ENCODE measurements around the gene TEAD1. TPM values are rescaled to one million over a fixed set of nuclear protein-coding genes. Genes with fewer than 3 reads are reported as not detected.

Gene TEAD1
- polyA plus RNA-seq (2013, experiment 1 of 2), result 57.7 TPM
- 58.5 TPM for polyA plus RNA-seq (2013, experiment 2 of 2)

DNA sequence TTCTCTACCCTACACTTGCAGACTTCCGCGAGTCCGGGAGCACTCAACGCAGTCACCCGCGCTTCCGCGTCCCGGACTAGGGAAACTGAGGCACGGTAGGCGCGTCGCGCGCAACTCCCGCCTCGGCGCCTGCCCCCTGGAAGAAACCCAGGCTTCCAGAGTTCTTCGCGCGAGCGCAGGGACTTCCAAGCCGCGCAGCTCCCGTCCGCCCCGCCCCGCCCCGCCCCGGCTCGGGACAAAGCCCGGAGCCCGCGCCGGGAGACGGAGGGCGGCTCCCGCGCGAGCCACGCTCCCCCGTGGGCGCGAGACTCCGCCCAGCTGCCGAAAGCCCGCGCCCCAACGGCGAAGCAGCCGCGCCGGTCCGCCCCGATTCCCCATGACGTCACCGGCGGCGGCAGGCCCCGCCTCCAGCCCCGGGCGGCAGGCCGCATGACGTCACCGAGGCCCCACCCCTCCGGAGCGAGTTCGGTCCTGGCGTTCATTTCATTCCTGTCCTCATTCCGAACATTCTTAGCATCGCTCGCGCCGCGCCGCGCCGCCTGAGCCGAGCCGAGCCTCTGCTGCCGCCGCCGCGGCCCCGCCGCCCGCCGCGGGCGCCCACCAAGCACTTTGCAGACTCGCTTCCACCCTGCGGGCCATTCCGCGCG, at the start of gene TEAD1:
TSS of gene TEAD1 (plus strand) at position 498 of the 647 bp plus-strand sequence.
- Histone ChIP-seq H4K91ac (ENCODE audit: low read depth, low read length, poor library complexity) (no peak within 1 kb of the TSS), H3K18ac (ENCODE audit: low read length) (peak within 1 kb of the TSS; percentile 97), H2BK120ac (ENCODE audit: low read depth, low read length) (peak within 1 kb of the TSS; percentile 61), H3K4ac (ENCODE audit: low read length) (no peak within 1 kb of the TSS), H3K4me3 (ENCODE audit: low read length in 2 of 2) (peak within 1 kb of the TSS; percentile 79 to 97), H2BK15ac (ENCODE audit: low read length) (peak within 1 kb of the TSS; percentile 63), H3K9ac (ENCODE audit: low read depth, low read length, poor library complexity) (peak within 1 kb of the TSS; percentile 90), H2AFZ (ENCODE audit: low read length) (peak within 1 kb of the TSS; percentile 83), H3K27ac (replicated peaks; ENCODE audit: low read length) (peak within 1 kb of the TSS; percentile 85), H3K27me3 (ENCODE audit: control insufficient read depth in 3 of 3, insufficient read depth in 3 of 3, low read depth in 1 of 3, low read length in 3 of 3) (no peaks in the 10 kb centered on the region), H4K8ac (ENCODE audit: low read depth, low read length) (no peak within 1 kb of the TSS), H3K14ac (ENCODE audit: low read length) (peak within 1 kb of the TSS; percentile 49), H2BK5ac (ENCODE audit: low read length) (peak within 1 kb of the TSS; percentile 91), H3K79me1 (ENCODE audit: low read depth, low read length) (peaks cover 3% of the 10 kb centered on the region), H3K4me2 (ENCODE audit: insufficient read depth, low read length, poor library complexity, severe bottlenecking) (peak within 1 kb of the TSS; percentile 78), H3K23ac (ENCODE audit: low read depth, low read length, poor library complexity) (peak within 1 kb of the TSS; percentile 76), H3K36me3 (replicated peaks in 1 of 2; ENCODE audit: control insufficient read depth in 2 of 2, insufficient read depth in 2 of 2, low read length in 2 of 2) (peaks cover 0 to 16% of the 10 kb centered on the region in 2 donors), H2BK12ac (ENCODE audit: low read length) (no peak within 1 kb of the TSS), H3K9me3 (replicated peaks in 1 of 2; ENCODE audit: control insufficient read depth in 2 of 2, insufficient read depth in 1 of 2, low read depth in 1 of 2, low read length in 2 of 2) (no peaks in the 10 kb centered on the region), H2AK5ac (ENCODE audit: low read depth, low read length) (peak within 1 kb of the TSS; percentile 85), H3K4me1 (ENCODE audit: control insufficient read depth in 2 of 2, insufficient read depth in 1 of 2, low read depth in 1 of 2, low read length in 2 of 2) (peaks cover 1 to 17% of the 10 kb centered on the region in 2 donors)
- no CpG with 5 or more reads among the region's 95 CpGs for WGBS, 2 donors (ENCODE audit: extremely low coverage in 2 of 2, insufficient read length in 2 of 2, insufficient replicate concordance in 1 of 2)
- DNase-seq (ENCODE audit: low spot score), result peak; percentile 95

DNA sequence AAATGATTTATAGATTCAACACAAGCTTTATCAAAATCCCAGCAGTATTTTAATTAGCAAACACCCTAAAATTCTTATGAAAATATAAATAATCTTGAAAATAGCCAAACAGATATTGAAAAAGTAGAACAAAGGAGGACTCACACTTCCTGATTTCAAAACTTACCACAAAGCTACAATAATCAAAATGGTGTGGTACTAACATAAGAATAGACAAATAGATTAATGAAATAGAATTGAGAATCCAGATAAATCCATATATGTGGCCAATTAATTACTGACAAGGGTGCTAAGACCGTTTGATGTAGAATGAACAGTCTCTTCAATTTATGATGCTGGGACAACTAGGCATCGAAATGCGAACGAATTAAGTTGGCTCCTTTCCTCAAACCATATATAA, 49.6 kb upstream of the TEAD1 start:
- H2AFZ ChIP-seq (ENCODE audit: low read length), result no peak overlapping the region
- no peak overlapping the region for H3K4me2 ChIP-seq (ENCODE audit: insufficient read depth, low read length, poor library complexity, severe bottlenecking)
- H3K18ac ChIP-seq (ENCODE audit: low read length), result no peak overlapping the region
- H3K27ac ChIP-seq (replicated peaks; ENCODE audit: low read length), result no peak overlapping the region
- H2BK120ac ChIP-seq (ENCODE audit: low read depth, low read length), result no peak overlapping the region
- H3K36me3 ChIP-seq (replicated peaks in 1 of 2; ENCODE audit: control insufficient read depth in 2 of 2, insufficient read depth in 2 of 2, low read length in 2 of 2), result no peaks in the 10 kb centered on the region
- WGBS, 2 donors (ENCODE audit: extremely low coverage in 2 of 2, insufficient read length in 2 of 2, insufficient replicate concordance in 1 of 2), result no CpG with 5 or more reads among the region's 4 CpGs
- H3K14ac ChIP-seq (ENCODE audit: low read length), result no peak overlapping the region
- no peak overlapping the region for H3K4ac ChIP-seq (ENCODE audit: low read length)
- H4K8ac ChIP-seq (ENCODE audit: low read depth, low read length), result no peak overlapping the region
- H3K4me1 ChIP-seq (ENCODE audit: control insufficient read depth in 2 of 2, insufficient read depth in 1 of 2, low read depth in 1 of 2, low read length in 2 of 2), result no peaks in the 10 kb centered on the region
- H2BK12ac ChIP-seq (ENCODE audit: low read length), result no peak overlapping the region
- DNase-seq (ENCODE audit: low spot score), result no peak
- H2BK15ac ChIP-seq (ENCODE audit: low read length), result no peak overlapping the region
- H2BK5ac ChIP-seq (ENCODE audit: low read length), result no peak overlapping the region
- peaks cover 0 to 4% (median 0%) of the 10 kb centered on the region in 3 experiments for H3K27me3 ChIP-seq (ENCODE audit: control insufficient read depth in 3 of 3, insufficient read depth in 3 of 3, low read depth in 1 of 3, low read length in 3 of 3)
- no peak overlapping the region for H3K23ac ChIP-seq (ENCODE audit: low read depth, low read length, poor library complexity)
- H4K91ac ChIP-seq (ENCODE audit: low read depth, low read length, poor library complexity), result no peak overlapping the region
- H2AK5ac ChIP-seq (ENCODE audit: low read depth, low read length), result no peak overlapping the region
- H3K9ac ChIP-seq (ENCODE audit: low read depth, low read length, poor library complexity), result no peak overlapping the region
- no peaks in the 10 kb centered on the region for H3K79me1 ChIP-seq (ENCODE audit: low read depth, low read length)
- H3K9me3 ChIP-seq (replicated peaks in 1 of 2; ENCODE audit: control insufficient read depth in 2 of 2, insufficient read depth in 1 of 2, low read depth in 1 of 2, low read length in 2 of 2), result no peaks in the 10 kb centered on the region
- H3K4me3 ChIP-seq (ENCODE audit: low read length in 2 of 2), result no peak overlapping the region

DNA sequence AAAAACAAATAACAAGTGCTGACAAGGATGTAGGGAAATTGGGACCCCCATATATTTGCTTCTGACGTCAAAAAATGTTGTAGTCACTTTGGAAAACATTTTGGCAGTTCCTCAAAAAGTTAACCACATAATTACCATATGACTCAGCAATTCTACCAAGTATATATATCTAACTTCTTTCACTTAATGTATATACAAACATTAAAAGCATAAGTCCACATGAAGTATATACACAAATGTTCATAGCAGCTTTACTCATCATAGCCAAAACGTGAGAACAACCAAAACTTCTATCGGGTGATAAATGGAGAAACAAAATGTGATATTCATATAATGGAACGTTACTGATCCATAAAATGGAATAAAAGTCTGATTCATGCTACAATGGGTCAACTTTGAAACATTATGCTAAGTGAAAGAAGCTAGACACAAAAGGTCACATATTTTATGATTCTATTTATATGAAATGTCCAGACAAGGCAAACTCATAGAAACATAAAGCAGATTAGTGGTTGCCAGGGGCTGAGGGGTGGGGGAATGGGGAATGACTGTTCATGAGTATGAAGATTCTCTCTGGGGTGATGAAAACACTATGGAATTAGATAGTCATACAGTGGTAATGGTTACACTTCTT, 48.7 kb upstream of the TEAD1 start:
- no peak overlapping the region for H2BK120ac ChIP-seq (ENCODE audit: low read depth, low read length)
- no peak overlapping the region for H3K23ac ChIP-seq (ENCODE audit: low read depth, low read length, poor library complexity)
- H2AK5ac ChIP-seq (ENCODE audit: low read depth, low read length), result no peak overlapping the region
- H2AFZ ChIP-seq (ENCODE audit: low read length), result no peak overlapping the region
- no peak overlapping the region for H3K4ac ChIP-seq (ENCODE audit: low read length)
- no peak overlapping the region for H3K4me3 ChIP-seq (ENCODE audit: low read length in 2 of 2)
- H3K27me3 ChIP-seq (ENCODE audit: control insufficient read depth in 3 of 3, insufficient read depth in 3 of 3, low read depth in 1 of 3, low read length in 3 of 3), result peaks cover 0 to 3% (median 0%) of the 10 kb centered on the region in 3 experiments
- H3K27ac ChIP-seq (replicated peaks; ENCODE audit: low read length), result no peak overlapping the region
- no peaks in the 10 kb centered on the region for H3K79me1 ChIP-seq (ENCODE audit: low read depth, low read length)
- no peaks in the 10 kb centered on the region for H3K36me3 ChIP-seq (replicated peaks in 1 of 2; ENCODE audit: control insufficient read depth in 2 of 2, insufficient read depth in 2 of 2, low read length in 2 of 2)
- no peak overlapping the region for H4K91ac ChIP-seq (ENCODE audit: low read depth, low read length, poor library complexity)
- H3K18ac ChIP-seq (ENCODE audit: low read length), result no peak overlapping the region
- no peak overlapping the region for H3K9ac ChIP-seq (ENCODE audit: low read depth, low read length, poor library complexity)
- H2BK5ac ChIP-seq (ENCODE audit: low read length), result no peak overlapping the region
- WGBS, 2 donors (ENCODE audit: extremely low coverage in 2 of 2, insufficient read length in 2 of 2, insufficient replicate concordance in 1 of 2), result no CpG with 5 or more reads among the region's 4 CpGs
- H3K4me2 ChIP-seq (ENCODE audit: insufficient read depth, low read length, poor library complexity, severe bottlenecking), result no peak overlapping the region
- no peak overlapping the region for H4K8ac ChIP-seq (ENCODE audit: low read depth, low read length)
- no peak overlapping the region for H2BK15ac ChIP-seq (ENCODE audit: low read length)
- no peaks in the 10 kb centered on the region for H3K9me3 ChIP-seq (replicated peaks in 1 of 2; ENCODE audit: control insufficient read depth in 2 of 2, insufficient read depth in 1 of 2, low read depth in 1 of 2, low read length in 2 of 2)
- no peaks in the 10 kb centered on the region for H3K4me1 ChIP-seq (ENCODE audit: control insufficient read depth in 2 of 2, insufficient read depth in 1 of 2, low read depth in 1 of 2, low read length in 2 of 2)
- no peak overlapping the region for H3K14ac ChIP-seq (ENCODE audit: low read length)
- H2BK12ac ChIP-seq (ENCODE audit: low read length), result no peak overlapping the region
- no peak for DNase-seq (ENCODE audit: low spot score)

- Histone ChIP-seq H3K14ac (ENCODE audit: low read length) (no peak overlapping the region), H2BK5ac (ENCODE audit: low read length) (no peak overlapping the region), H3K79me1 (ENCODE audit: low read depth, low read length) (no peaks in the 10 kb centered on the region), H2AK5ac (ENCODE audit: low read depth, low read length) (no peak overlapping the region), H2BK120ac (ENCODE audit: low read depth, low read length) (no peak overlapping the region), H4K91ac (ENCODE audit: low read depth, low read length, poor library complexity) (no peak overlapping the region), H3K4ac (ENCODE audit: low read length) (no peak overlapping the region), H3K27me3 (ENCODE audit: control insufficient read depth in 3 of 3, insufficient read depth in 3 of 3, low read depth in 1 of 3, low read length in 3 of 3) (peaks cover 0 to 3% (median 0%) of the 10 kb centered on the region in 3 experiments), H2BK15ac (ENCODE audit: low read length) (no peak overlapping the region), H3K27ac (replicated peaks; ENCODE audit: low read length) (no peak overlapping the region), H3K18ac (ENCODE audit: low read length) (no peak overlapping the region), H3K9me3 (replicated peaks in 1 of 2; ENCODE audit: control insufficient read depth in 2 of 2, insufficient read depth in 1 of 2, low read depth in 1 of 2, low read length in 2 of 2) (no peaks in the 10 kb centered on the region), H3K36me3 (replicated peaks in 1 of 2; ENCODE audit: control insufficient read depth in 2 of 2, insufficient read depth in 2 of 2, low read length in 2 of 2) (no peaks in the 10 kb centered on the region), H3K23ac (ENCODE audit: low read depth, low read length, poor library complexity) (no peak overlapping the region), H3K9ac (ENCODE audit: low read depth, low read length, poor library complexity) (no peak overlapping the region), H3K4me1 (ENCODE audit: control insufficient read depth in 2 of 2, insufficient read depth in 1 of 2, low read depth in 1 of 2, low read length in 2 of 2) (no peaks in the 10 kb centered on the region), H3K4me2 (ENCODE audit: insufficient read depth, low read length, poor library complexity, severe bottlenecking) (no peak overlapping the region), H2AFZ (ENCODE audit: low read length) (no peak overlapping the region), H2BK12ac (ENCODE audit: low read length) (no peak overlapping the region), H3K4me3 (ENCODE audit: low read length in 2 of 2) (no peak overlapping the region), H4K8ac (ENCODE audit: low read depth, low read length) (no peak overlapping the region)
- DNase-seq (ENCODE audit: low spot score), result no peak
- no CpG with 5 or more reads among the region's 5 CpGs for WGBS, 2 donors (ENCODE audit: extremely low coverage in 2 of 2, insufficient read length in 2 of 2, insufficient replicate concordance in 1 of 2)
Observed at GRCh38 chr11:12626616-12627015, 47.6 kb upstream of the TEAD1 start.

All from neuronal stem cell (in vitro differentiated cells).